HG03175 (cell line): ENCODE results near the gene GATA3.

Experiments
- ATAC-seq: cut with Tn5 transposase; IDR thresholded peaks from one replicate; pipeline ENCODE4 v1.9.1; 2021; ENCODE audit warnings: mild to moderate bottlenecking, moderate library complexity; ENCODE audit not compliant: unreplicated experiment

GATA3 gene

DNA sequence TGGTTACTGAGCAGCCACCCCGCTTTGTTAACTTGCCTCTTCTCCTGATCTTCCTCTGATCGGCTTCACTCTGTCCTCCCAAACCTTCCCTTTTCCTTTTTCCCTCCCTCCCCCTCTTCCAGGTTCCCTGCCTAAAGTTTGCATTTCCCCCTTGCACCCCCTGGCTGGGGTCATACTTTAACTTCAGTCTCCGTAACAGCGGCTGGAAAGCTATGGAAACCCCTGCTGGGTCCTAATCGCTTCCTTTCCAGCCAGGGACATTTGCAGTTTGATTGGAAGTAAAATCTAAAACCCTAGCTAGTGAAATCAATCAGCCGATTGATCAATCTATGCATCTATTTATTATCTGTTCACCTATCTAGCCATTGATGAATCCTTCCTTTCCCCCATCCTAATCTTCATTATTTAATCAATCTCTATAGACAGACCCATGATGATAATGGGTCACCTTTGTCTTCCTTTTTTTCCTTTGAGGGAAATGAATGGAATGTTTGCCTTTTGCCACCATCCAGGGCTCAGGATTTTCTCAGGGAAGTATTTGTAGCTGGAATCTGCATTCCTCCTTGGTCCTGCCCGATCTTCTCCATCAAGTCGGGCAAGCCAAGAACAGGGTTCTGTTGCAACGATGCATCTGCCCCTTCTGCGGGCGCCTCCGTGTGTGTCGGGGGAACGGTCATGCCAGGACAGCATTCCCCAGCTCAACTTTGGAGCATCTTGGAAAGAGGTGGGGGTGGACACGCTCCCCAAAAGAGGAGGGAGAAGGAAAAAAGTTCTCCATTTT lies 8.8 kb downstream of the GATA3 start:
- ATAC-seq, result no peak

- ATAC-seq, result no peak
Observed at GRCh38 chr10:8063935-8064334, 9.4 kb downstream of the GATA3 start.

DNA sequence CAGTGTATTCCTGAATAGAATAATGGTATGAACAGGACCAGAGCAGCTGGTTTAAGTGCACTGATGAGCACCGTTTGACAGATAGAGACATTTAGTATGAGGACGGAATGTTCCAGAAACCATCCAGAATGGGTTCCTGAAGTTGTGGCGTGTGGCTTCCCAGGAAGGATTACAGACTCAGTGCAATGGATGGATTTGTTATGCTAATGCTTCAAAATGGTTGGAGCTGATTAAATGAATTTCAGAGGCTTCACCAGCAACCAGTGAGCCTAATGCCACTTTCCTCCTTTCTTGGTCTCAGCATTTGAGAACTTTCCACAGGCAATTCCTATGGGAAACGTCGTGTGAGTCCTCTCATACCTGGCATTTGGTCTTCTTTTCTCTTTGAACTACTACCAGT lies 9.9 kb downstream of the GATA3 start:
- no peak for ATAC-seq

DNA sequence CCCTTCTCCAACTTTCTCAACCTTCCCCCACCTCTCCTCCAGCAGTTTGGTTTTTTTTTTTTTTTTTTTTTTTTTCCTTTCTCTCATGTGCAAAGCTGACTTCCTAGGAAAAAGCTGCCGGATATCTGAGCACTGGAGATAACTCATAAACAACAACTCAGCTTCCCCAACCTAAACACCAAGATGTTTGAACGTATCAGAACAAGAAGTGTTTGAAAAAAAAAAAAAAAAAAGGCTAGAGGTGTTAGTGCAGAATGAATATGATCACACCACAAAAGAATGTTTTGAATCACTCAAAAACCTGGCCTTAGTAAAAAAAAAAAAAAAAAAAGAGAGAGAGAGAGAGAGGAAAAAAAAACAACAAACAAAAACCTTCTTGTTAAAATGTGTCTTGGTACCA lies 11.2 kb downstream of the GATA3 start:
- ATAC-seq, result no peak

DNA sequence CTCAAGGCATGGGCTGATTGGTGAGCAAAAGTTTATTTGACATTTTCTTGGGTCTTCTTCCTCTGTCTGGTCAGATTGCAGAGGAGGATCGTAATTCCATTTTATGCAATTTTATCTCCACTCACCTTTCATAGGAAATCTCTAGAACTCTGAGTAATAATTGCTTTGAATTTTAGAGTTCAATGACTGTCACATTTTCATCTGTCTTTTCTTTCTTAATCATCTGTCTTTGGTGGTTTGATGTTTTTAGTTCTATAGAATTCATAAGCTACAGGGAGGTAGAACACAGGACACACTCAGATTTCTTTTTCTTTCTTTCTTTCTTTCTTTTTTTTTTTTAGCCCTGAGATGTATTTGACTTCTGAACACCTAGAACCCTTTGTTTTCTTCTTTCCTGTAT lies 11.6 kb downstream of the GATA3 start:
- ATAC-seq, result no peak

GRCh38 chr10:8066797-8067196 lies 12.3 kb downstream of the GATA3 start:
- ATAC-seq, result no peak

DNA sequence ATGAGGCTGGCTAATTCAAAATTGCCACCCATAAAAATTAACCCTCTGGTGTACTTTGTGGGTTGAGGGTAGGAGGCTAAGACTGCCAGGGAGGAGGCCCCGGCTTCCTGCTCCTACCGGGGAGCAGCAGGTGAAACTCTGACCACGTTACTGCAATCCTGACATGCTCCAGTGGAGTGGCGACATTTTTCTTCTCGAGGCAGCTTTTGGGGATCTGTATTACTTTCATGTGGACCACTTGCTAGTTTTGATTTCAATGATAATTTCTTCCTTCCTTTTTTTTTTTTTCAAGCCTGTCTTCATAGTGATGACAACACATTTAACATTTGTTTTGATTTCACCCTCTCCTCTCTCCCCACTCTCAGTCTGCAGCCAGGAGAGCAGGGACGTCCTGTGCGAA lies 14.6 kb downstream of the GATA3 start:
- ATAC-seq, result peak; percentile 67

DNA sequence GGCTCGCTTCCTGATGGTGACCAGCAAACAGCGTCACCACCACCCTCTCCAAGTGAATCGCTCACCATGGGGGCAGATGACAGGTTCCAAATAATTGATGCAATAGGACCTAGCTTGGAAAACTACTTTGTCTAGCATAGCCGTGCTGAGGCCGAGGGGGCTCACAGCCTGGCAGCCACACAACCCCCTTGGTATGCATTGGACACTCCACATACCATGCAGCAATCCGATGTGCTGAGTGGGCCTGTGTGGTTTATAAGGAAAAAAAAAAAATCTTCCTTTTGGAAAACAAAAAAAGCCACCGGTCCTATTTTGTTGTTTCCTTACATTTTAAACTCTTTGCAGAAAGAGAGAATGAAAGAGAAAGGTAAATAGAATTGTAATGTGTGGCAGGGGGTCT lies 15.1 kb downstream of the GATA3 start:
- no peak for ATAC-seq

DNA sequence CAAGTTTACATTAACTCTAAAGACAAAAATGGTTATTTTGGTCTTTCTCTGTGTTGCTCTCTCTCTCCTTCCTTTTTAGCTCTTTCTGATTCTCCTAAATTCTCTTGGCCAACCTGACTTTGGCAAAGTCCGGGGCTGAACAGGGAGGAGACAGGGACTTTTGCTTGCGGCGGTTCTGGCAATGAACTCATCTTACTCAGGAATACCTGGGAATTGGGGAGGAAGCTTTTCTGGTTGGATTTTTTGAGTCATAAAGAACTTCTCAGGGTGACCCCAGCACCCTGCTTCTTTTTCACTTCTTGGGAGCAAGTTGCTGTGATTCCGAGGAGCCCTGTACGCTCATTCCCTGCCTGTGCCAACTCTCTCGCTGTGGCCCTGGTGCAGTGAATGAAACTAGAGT lies 16.0 kb downstream of the GATA3 start:
- ATAC-seq, result no peak

DNA sequence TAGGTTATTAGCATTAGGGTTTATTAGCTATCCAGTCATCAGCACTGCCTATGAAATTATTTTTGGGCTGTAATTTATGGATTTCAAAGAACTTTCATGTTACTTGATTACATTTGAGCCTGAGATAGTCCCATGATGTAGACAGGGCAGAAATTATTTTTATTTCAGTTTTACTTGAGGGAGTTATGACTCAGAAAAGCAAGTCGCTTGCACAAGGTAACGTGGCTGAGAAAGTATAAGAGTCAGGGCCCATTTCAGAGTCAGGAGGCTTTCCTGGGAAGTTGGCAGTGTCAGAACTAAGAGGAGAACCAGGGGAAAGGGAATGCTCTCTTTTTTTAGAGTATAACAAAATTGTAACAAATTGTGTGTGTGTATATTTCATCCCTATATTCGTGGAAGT lies 16.5 kb downstream of the GATA3 start:
- ATAC-seq, result no peak

GRCh38 chr10:8071666-8072065 lies 17.2 kb downstream of the GATA3 start:
- ATAC-seq, result no peak

- no peak for ATAC-seq
Observed at GRCh38 chr10:8072211-8072610, 17.7 kb downstream of the GATA3 start.

DNA sequence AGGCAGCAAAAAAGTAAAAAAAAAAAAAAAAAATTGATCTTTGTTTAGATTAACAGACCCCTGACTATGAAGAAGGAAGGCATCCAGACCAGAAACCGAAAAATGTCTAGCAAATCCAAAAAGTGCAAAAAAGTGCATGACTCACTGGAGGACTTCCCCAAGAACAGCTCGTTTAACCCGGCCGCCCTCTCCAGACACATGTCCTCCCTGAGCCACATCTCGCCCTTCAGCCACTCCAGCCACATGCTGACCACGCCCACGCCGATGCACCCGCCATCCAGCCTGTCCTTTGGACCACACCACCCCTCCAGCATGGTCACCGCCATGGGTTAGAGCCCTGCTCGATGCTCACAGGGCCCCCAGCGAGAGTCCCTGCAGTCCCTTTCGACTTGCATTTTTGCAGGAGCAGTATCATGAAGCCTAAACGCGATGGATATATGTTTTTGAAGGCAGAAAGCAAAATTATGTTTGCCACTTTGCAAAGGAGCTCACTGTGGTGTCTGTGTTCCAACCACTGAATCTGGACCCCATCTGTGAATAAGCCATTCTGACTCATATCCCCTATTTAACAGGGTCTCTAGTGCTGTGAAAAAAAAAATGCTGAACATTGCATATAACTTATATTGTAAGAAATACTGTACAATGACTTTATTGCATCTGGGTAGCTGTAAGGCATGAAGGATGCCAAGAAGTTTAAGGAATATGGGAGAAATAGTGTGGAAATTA lies 19.4 kb downstream of the GATA3 start:
- ATAC-seq, result no peak

GRCh38 chr10:8074881-8075280 lies 20.4 kb downstream of the GATA3 start:
- ATAC-seq, result no peak

DNA sequence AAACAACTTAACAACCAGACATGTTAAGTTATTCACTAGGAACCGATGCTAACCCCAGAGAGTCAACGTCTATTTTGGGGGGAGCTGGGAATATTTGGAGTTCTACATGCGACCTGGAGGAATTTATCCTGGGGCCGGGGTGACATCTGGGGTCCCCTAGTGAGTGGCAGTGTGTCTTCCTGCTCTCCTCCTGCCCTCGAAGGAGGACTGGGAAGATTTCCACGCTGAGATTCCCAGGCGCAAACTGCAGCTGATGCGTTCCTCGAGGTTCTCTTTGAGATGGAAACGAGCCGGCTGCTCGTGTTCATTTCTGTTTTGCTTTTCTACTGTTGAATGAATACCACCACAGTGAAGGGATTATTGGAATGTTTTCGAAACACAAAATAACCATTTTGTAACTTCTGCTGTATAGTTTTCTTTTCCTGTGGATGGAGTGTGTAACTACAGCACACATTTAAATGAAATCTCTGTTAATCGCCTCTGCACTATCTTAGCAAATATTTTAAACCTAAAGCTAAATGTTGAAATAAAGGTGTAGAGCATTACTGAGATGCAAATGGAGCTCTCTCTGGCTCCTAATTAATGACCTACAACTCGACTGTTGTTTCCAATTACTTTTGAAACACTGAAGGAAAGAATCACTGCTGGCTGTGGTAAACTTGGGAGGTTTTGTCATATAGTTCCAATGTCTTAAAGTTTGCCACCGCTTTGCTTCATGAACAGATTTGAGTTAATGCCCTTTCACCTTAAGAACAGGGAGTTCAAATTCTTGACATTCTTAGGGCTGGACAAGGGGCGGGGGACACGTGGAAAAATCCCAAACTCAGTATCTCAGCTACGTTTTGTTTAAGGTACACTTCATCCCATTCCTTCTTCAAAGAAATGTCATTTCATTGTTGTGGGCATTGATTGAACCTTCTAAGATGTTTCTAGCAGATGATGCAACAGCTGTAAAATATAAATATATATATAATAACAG lies 21.1 kb downstream of the GATA3 start:
- ATAC-seq, result no peak

- ATAC-seq, result no peak
Observed at GRCh38 chr10:8076933-8077332, 22.4 kb downstream of the GATA3 start.

- ATAC-seq, result no peak
Observed at GRCh38 chr10:8078027-8078426, 23.5 kb downstream of the GATA3 start.

- no peak for ATAC-seq
Observed at GRCh38 chr10:8079126-8079525, 24.6 kb downstream of the GATA3 start.

DNA sequence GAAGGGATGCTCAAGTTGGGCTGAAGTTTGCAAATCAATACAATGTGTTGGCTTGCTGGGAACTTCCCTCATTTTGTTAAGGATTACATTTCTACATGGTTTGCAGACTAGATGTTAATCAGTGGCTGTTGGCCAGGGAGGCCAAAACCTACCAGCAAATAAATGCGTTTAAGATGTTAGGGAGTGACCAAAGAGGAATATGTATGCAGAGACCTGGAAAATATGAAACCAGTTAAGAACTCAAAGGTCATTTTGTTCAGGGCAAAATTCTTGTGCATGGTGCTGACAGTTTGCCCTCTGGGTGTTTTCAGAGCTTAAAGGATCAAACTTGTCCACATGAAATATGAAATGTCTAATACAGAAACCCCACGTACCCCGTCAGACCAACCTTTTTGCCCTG lies 30.3 kb downstream of the GATA3 start:
- ATAC-seq, result no peak

DNA sequence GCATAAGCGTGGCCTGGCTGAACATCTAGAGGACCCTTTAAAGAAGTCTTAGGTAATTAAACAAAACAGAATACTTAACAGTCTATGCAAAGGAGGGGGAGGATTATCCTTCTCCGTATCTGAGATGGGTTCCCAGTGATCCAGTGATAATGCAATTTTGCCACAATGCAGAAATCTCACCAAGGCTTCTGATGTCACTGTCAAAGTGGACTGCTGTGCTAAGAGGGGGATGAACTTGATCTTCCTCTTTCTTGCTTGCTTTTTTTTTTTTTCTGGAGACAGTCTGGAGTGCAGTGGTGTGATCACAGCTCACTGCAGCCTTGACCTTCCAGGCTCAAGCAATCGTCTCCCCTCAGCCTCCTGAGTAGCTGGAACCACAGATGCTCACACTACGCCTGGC lies 30.8 kb downstream of the GATA3 start:
- no peak for ATAC-seq

- ATAC-seq, result no peak
Observed at GRCh38 chr10:8086315-8086714, 31.8 kb downstream of the GATA3 start.
